Stimulated activated CD4-positive, alpha-beta T cell treated with anti-CD3 and anti-CD28 coated beads, Interleukin-4, amount 100 ng/mL, for 24 hours (primary cell): ENCODE measurements around the gene TRIM22.
"Not testable (repeated sequence)": the region's sequence is repeated elsewhere in the genome, so short reads cannot be mapped to it uniquely, and the experiment has no call there.

Experiments used
- DNase-seq: peaks from one replicate; pipeline ENCODE4 v3.0.0-alpha.2; 2020

TRIM22 gene

DNA sequence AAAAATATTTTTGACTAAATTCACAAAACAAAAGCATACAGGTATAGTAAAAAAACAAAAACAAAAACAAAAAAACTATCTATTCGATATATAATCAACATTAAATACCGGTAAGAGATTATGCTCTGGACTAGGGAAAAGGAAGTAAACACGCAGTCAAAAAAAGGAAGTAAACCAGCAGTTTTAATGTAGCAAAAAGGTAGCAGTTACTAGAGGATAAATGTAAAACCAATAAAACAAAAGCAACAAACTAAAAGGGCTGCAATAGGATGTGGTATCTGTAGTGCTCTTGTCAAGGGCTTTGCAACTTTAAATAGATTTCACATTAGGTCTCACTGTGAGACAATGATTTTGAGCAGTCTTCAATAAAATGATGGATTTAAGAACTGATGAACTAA is 2.4 kb downstream of the TRIM22 start:
- DNase-seq, result no peak

DNA sequence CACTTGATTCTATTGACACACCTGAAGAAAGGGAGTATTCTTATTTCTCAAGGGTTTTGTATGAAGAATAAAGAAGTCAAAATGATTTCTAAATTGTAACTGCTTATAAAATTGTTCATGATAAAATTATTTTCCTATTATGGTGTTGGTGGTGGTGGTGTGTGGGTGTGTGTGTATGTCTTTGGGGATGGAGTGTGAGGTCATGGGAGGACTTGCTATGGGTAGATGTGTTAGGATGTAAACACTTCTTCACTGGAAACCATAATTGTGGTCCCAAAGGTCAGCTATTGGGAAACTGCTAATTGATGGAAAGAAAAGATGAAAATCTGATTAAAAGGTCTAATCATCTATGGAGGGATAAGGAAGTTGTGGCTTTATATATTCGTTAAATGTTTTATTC is 5.1 kb downstream of the TRIM22 start:
- no peak for DNase-seq

DNA sequence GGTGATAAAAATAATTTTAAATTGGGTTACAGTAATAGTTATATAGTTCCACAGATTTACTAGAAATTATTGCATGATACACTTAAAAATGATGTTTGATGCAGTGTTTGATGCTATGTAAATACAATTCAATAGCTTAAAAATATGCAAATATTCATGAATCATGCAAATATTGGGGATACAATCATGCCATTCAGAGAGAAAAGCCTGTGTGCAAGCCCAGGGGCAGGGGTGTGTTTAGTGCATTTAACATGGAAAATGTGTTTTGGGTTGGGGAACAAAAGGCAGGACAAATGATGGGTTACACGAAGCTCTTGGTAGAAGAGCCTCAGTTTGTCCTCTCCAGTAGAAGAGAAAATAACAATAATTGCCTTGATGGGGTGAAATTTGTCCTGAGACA is 6.0 kb downstream of the TRIM22 start:
- DNase-seq, result no peak

DNA sequence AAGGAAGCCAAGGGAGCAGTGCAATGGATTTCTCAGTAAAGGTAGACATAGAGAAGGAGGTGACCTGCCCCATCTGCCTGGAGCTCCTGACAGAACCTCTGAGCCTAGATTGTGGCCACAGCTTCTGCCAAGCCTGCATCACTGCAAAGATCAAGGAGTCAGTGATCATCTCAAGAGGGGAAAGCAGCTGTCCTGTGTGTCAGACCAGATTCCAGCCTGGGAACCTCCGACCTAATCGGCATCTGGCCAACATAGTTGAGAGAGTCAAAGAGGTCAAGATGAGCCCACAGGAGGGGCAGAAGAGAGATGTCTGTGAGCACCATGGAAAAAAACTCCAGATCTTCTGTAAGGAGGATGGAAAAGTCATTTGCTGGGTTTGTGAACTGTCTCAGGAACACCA is 6.6 kb downstream of the TRIM22 start:
- no peak for DNase-seq

DNA sequence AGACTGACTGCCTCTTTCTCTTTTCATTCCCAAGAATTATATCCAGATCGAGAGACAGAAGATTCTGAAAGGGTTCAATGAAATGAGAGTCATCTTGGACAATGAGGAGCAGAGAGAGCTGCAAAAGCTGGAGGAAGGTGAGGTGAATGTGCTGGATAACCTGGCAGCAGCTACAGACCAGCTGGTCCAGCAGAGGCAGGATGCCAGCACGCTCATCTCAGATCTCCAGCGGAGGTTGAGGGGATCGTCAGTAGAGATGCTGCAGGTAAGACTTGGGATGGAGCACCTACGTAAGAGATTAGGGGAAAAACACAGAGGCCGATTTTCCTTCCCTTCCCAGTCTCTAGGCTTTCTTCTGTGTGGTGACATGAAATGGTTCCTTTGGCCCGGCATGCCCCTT is 8.7 kb downstream of the TRIM22 start:
- DNase-seq, result no peak

DNA sequence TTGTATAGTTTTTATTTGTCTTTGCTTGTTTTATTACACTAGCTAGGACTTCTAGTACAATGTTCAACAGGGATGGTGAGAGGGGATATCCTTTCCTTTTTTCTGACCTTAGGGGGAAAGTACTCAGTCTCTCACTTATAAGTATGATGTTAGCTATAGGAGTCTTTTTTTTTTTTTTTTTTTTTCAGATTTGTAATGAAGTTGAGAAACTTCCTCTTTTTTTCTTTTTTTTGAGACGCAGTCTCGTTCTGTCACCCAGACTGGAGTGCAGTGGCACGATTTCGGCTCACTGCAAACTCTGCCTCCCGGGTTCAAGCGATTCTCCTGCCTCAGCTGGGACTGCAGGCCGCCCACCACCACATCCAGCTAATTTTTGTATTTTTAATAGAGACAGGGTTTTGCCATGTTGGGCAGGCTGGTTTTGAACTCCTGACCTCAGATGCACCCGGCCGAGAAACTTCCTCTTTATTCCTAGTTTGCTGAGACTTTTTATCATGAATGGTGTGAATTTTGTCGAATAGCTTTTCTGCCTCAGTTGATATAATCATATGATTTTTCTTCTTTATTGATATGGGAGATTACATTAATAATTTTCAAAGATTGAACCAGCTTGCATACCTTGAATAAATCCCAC is 10.9 kb downstream of the TRIM22 start:
- DNase-seq, result no peak

DNA sequence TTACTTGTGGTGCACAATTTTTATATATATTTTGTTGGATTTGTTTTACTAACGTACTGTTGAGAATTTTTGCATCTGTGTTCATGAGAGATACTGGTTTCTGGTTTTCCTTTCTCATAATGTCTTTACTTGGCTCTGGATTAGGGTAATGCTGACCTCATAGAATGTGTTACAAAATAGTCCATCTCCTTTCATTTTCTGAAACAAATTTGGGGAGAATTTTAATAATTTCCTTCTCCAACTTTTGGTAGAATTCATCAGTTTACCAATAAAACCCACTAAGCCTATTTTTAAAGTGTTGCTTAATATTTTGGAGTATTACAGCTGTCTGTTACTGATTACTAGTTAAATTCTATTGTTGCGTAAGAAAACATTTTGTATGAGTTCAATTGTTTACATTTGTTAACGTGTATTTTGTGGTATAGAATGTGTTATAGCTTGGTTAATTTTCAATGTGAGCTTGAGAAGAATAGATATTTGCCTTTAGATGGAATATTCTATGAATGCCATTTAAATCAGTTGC is 11.5 kb downstream of the TRIM22 start:
- no peak for DNase-seq

DNA sequence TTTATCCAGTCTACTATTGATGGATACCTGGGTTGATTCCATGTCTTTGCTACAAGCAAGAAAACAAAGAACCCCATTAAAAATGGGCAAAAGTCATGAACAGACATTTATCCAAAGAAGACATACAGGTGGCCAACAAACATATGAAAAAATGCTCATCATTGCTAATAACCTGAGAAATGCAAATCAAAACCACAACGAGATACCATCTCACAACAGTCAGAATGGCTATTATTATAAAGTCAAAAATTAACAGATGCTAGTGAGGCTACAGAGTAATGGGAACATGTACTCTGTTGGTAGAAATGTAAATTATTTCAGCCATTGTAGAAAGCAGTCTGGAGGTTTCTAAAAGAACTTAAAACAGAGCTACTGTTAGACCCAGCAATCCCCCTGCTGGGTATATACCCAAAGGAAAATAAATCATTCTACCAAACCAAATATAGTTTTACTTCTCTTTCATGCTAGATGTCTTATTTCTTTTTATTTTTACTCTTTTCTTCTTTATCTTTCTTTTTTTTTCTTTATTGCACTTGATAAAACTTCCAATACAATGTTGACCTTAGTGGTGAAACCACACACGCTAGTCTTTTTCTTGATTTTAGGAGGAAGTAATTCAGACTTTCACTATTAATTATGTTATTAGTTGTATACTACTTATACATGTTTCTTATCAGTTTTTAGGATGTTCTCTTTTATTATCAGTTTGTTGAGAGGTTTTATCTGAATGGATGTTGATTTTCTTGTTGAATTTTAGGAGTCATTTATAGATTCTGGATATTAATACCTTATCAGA is 14.3 kb downstream of the TRIM22 start:
- DNase-seq, result no peak

DNA sequence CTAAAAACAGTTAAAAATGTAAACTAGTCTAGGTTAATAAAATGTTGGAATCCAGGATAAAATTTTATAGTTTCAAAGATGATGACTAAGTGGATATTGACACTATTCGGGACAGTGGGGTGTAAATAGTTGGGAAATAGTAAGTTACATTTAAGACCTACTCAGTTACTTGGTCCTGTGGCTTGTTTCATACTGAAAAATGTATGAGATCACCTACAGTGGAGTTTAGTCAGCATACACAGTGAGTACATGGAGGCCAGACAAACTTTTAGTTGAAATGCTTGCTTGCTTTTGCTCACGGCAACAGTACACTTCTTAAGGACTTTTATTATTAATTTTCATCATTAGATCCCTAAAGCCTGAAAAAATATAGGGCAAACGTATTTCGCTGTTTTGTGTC is 16.1 kb downstream of the TRIM22 start:
- no peak for DNase-seq

DNA sequence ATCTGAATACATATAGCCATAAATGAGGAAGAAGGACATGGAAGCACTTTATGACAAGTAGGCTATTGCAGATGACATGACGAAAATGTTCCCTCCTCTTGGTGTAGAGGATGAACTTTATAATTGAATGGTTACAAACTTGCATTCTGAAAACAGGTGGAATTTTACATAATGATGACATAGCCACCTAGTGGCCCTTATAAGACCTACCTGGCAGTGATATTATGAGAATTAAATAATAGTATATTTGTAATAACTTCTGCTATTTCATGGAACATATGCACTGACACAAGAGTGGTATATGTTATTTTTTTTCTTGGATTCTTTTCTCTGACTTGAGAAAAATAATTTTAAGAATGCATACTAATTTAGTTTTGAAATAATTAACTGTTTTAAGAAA is 22.9 kb downstream of the TRIM22 start:
- DNase-seq, result no peak

DNA sequence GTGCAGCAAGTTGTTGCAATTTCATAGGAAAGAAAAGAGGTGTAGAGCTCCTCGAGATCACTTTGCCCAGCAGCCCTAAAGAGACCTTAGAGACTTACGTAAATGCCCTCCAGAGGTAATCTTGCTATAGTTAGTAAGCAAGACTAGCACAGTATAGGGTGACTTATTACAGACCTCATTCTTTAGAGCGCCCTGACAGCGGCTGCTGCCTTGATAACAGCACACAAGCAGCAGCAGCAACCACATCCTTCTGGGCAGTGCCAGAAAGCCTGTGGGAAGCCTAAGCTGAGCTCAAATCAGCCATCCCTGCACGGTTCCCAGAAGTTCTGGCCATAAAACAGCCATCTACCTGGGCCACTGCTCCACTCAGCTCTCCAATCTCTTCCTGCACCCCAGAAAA is 24.1 kb downstream of the TRIM22 start:
- DNase-seq, result no peak

DNA sequence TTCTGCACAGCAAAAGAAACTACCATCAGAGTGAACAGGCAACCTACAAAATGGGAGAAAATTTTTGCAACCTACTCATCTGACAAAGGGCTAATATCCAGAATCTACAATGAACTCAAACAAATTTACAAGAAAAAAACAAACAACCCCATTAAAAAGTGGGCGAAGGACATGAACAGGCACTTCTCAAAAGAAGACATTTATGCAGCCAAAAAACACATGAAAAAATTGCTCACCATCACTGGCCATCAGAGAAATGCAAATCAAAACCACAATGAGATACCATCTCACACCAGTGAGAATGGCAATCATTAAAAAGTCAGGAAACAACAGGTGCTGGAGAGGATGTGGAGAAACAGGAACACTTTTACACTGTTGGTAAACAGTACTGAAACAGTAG is 26.9 kb downstream of the TRIM22 start:
- DNase-seq, result not testable (repeated sequence)

DNA sequence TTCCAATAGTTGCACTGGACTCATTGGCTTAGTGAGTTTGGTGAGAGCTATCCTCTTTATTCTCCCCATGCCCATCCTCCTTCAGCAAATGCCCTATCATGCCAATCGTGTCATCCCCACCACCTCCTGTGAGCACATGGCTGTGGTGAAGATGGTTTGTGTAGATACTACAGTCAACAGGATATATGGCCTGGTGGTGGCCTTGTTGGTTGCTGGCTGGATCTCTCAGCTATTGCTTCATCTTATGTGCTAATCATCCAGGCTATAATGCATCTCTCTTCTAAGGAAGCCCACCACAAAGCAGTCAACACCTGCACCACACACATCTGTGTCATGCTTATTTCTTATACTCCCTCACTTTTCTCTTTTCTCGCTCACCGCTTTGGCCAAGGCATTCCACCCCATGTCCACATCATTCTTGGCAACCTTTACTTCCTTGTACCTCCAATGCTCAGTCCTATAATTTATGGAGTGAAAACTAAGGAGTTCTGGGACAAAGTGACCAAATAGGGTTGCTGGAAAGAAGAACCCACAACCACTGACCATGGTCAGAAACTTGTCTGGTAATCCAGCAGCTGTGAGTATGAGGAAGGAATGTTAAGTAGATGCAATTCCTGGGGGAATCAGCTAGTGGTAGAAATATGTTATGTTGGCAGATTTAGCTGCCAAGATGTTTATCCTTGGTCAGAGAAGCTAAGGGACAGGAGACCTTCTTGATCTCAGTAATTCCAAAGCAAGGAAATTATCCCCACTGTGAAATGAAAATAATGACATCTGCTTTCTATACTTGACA is 30.3 kb downstream of the TRIM22 start:
- no peak for DNase-seq

DNA sequence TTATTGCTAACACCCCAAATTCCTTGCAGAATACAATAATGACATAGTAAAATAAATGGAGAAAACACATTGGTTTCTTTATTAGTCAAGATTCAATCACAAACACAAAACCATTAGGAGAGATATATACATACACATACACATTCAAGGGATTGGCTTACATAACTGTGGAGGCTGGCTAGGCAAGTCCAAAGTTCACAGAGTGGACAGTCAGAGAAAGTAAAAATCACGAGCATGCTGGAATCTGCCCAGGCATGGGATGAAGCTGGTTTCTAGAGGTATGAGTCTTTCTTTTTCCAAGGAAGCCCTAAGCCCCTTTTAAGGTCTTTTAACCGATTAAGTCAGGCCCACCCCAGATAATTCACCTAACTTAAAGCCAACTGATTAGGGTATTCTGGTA is 33.0 kb downstream of the TRIM22 start:
- DNase-seq, result no peak

DNA sequence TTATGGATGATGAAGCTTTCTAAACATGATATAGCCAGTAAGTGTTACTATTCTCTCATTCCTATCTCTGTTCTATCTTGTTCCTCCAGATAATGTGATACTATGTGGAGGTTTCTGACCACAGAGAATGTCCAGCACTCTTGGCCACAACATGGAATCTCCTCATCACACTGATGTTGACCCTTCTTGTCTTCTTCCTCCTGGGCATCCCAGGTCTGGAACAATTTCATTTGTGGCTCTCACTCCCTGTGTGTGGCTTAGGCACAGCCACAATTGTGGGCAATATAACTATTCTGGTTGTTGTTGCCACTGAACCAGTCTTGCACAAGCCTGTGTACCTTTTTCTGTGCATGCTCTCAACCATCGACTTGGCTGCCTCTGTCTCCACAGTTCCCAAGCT is 36.8 kb downstream of the TRIM22 start:
- no peak for DNase-seq

DNA sequence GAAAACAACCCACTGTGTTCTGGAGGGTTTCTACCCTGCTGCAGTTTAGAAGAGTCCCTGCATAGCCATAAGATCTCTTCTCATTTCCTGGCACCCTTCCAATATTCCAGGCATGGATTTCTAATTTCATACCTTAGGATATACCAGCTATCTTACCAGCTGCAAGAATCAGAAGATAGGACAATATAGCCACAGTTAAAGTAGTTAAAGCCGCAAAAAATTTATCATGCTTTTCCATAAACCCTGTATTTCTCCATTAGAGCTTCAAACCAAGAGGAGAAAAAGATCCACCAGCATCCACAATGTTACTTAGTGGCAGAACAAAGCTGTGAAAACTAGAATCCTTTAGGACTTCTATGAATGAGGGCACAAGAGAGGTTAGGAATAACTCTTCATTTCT is 38.1 kb downstream of the TRIM22 start:
- no peak for DNase-seq

DNA sequence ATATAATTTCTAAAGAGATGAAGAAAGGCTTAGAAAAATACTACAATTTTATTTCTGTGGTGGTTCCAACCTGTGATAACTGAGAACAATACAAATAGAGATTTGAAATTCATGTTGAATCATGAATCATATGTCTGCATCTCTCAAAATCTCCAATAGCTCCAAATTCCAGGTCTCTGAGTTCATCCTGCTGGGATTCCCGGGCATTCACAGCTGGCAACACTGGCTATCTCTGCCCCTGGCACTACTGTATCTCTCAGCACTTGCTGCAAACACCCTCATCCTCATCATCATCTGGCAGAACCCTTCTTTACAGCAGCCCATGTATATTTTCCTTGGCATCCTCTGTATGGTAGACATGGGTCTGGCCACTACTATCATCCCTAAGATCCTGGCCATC is 46.8 kb downstream of the TRIM22 start, which contains the start of gene OR56B1:
OR56B1 (plus strand) TSS at position 53 of the 400 bp plus-strand sequence; CDS start at position 122, 69 bp downstream.
- DNase-seq, result no peak

DNA sequence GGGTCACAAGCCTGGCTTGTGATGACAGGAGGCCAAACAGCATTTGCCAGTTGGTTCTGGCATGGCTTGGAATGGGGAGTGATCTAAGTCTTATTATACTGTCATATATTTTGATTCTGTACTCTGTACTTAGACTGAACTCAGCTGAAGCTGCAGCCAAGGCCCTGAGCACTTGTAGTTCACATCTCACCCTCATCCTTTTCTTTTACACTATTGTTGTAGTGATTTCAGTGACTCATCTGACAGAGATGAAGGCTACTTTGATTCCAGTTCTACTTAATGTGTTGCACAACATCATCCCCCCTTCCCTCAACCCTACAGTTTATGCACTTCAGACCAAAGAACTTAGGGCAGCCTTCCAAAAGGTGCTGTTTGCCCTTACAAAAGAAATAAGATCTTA is 47.5 kb downstream of the TRIM22 start:
- DNase-seq, result no peak

DNA sequence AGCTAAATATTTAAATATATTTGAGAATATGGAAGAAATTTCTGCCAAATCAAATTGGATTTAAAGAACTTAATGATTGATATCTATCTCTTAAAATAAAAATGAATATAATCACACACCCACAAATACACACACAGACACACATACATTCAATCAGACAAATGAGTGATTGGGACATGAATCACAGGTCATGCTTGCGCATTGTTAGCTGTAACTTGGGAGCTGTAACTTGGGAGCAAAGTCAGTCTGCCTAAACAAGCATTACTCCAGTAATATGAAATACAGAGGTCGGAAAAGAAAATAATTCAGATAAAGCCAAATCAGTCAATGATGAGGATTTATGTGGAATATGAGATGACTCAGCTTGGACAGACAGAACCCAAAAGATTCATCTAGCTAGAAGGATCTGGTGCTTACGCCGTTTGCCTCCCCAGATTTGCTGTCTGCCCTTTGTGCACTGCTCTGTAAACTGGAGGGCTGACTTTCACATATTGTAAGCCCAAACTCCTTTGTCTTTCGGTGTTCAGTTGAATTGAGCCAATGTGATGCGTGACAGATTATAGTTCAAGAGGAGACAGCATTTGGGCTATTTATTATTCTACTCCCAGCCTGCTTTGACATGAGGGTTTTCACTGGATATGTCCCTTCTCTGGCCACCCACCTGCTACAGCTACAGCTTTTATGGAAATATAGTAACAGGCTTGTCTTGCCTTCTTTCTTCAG is 48.2 kb downstream of the TRIM22 start:
- no peak for DNase-seq

DNA sequence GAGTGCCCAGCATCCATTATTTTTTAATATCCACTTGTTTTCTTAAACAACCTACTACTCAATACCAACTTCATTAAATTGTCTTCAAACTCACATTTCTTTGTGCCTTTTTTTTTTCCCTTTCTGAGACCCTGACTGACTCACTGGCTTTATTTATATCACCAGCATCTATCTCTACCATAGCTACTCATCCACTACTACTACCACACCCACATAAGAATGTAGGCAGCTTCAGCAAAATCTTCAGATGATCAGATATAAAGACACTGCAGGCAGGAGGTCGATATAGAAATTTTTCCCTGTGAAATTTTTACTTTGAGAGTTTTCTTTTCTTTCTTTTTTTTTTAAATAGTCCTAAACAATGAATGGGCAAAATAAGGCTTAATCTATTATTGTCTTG is 48.8 kb downstream of the TRIM22 start:
- no peak for DNase-seq

DNA sequence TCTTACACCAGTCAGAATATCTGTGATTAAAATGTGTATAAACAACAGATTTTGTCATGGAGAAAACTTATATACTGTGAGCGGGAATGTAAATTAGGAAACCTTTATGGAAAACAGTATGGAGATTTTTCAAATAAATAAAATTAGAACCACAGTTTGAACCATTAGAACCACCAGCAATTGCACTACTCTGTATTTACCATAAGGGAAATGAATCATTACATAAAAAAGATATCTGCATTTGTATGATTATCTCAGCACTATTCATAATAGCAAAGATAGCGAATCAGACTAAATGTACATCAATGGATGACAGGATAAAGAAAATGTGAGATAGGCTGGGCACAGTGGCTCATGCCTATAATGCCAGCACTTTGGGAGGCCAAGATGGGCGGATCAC is 57.0 kb downstream of the TRIM22 start:
- DNase-seq, result no peak

DNA sequence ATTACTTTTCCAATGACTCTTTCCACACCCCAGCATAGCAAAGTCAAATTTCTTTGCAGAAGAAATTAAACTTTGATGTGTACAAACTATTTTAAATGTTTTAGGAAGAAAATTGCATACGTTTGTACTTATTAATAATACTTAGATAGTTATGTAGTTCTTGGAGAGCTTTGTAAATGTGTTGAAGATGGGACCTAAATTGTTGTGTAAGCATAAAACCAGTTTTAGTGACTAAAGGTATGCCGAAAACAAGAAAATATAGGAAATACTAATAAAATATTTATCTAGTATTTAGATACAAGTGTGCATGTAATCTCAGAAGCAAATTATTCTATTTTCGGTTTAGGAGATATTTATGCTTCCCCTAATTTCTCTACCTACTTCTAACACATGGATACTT is 60.2 kb downstream of the TRIM22 start:
- DNase-seq, result no peak

DNA sequence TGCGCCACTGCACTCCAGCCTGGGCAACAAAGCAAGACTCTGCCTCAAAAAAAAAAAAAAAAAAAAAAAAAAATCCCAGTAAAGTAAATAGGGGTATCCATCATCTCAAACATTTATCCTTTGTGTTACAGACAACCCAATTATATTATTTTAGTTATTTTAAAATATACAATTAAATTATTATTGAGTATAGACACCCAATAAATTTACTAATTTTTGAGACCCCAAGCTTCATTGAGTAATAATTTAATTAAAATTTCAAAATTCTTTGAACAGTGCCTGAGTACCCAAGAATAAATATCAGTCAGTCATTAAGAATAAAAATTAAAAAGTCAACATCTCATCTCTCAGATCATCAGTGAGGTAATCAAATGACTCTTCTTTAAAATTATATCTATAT is 64.4 kb downstream of the TRIM22 start, which contains the start of gene OR52N4:
OR52N4 (plus strand) TSS at position 301 of the 400 bp plus-strand sequence. CDS start 498 bp downstream, outside the sequence.
- no peak for DNase-seq
